Measurements from ENCODE around the gene NINL.
A peak's percentile ranks its signal among the peaks of the same experiment; 100 is the strongest.
"Not testable (repeated sequence)": the region's sequence is repeated elsewhere in the genome, so short reads cannot be mapped to it uniquely, and the experiment has no call there.

The NINL gene

DNA sequence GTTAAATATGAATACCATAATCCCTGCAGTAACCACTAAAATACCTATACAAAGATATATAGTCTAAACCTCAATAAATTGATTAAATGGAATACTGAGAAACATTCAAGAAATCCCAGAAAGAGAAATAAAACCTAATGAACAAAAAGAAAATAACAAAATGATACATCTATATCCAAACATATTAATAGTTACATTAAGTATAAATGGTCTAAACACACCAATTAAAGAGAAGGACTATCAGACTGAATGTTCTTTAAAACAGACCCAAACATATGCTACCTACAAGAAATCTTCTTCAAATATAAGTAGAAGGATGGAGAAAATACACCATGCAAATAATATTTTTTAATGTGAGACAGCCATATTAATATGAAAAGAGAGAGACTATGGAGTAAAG lies 22.0 kb downstream of the NINL start:
- no peak for DNase-seq (ENCODE audit: low read depth in 1 of 2, low spot score in 1 of 2)
- no peak for TF ChIP-seq JUND (IDR thresholded peaks at IDR 0.05; ENCODE audit: low read depth)
- in situ Hi-C loops (cut with HindIII; ENCODE audit: low pct_unique_long_range_greater_than_20kb, low sequenced_read_pairs) = no loop called here

DNA sequence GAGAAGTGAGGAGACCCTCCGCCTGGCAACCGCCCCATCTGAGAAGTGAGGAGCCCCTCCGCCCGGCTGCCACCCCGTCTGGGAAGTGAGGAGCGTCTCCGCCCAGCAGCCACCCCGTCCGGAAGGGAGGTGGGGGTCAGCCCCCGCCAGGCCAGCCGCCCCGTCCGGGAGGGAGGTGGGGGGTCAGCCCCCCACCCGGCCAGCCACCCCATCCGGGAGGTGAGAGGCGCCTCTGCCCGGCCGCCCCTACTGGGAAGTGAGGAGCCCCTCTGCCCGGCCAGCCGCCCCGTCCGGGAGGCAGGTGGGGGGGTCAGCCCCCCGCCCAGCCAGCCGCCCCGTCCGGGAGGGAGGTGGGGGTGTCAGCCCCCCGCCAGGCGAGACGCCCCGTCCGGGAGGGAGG lies 23.6 kb downstream of the NINL start:
- in situ Hi-C loops (cut with HindIII; ENCODE audit: low pct_unique_long_range_greater_than_20kb, low sequenced_read_pairs); DNase-seq (ENCODE audit: low read depth in 1 of 2, low spot score in 1 of 2): not testable (repeated sequence)

DNA sequence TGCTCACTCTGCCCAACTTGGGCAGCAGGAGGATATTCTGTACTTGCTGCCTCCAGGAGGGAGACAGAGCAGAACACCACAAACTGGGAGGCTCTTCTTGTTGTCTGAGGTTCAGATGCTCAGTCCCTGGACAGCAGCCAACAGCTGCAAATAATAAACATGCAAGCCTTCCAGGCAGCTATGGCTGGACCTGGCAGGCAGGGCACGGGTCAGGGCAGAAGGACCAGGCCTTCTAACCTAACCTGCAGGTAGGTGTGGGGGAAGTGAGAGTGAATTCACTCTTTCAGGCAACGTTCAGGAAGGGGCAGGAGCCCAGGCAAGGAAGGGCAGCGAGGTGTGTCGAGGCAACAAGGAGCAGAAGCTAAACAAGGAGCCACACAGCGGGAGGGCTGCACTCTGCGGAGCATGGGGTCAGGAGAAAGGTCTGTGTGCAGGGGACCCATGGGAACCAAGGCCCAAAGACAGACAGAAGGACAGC lies 31.5 kb downstream of the NINL start:
- peak in 1 of 2 experiments; percentile 57 for DNase-seq (ENCODE audit: low read depth in 1 of 2, low spot score in 1 of 2)
- no peak for TF ChIP-seq JUND (IDR thresholded peaks at IDR 0.05; ENCODE audit: low read depth)
- in situ Hi-C loops (cut with HindIII; ENCODE audit: low pct_unique_long_range_greater_than_20kb, low sequenced_read_pairs) = no loop called here

DNA sequence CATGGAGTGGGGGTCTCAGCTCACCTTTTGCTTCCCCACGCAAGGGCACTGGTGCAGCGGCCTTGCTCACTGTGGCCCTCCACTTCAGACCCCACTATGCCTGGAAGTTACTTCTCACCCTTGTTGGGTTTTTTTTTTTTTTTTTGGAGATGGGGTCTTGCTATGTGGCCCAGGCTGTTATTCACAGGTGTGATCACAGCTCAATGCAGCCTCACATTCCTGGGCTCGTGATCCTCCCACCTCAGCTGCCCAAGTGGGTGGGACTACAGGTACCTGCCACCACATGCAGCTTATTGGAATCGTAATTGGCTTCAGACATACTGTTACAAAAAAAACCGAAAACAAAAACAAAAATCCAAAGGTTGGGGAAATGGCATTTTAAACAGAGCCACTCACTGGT lies 32.4 kb downstream of the NINL start:
- in situ Hi-C loops (cut with HindIII; ENCODE audit: low pct_unique_long_range_greater_than_20kb, low sequenced_read_pairs) = no loop called here
- no peak for DNase-seq (ENCODE audit: low read depth in 1 of 2, low spot score in 1 of 2)
- no peak for TF ChIP-seq JUND (IDR thresholded peaks at IDR 0.05; ENCODE audit: low read depth)

DNA sequence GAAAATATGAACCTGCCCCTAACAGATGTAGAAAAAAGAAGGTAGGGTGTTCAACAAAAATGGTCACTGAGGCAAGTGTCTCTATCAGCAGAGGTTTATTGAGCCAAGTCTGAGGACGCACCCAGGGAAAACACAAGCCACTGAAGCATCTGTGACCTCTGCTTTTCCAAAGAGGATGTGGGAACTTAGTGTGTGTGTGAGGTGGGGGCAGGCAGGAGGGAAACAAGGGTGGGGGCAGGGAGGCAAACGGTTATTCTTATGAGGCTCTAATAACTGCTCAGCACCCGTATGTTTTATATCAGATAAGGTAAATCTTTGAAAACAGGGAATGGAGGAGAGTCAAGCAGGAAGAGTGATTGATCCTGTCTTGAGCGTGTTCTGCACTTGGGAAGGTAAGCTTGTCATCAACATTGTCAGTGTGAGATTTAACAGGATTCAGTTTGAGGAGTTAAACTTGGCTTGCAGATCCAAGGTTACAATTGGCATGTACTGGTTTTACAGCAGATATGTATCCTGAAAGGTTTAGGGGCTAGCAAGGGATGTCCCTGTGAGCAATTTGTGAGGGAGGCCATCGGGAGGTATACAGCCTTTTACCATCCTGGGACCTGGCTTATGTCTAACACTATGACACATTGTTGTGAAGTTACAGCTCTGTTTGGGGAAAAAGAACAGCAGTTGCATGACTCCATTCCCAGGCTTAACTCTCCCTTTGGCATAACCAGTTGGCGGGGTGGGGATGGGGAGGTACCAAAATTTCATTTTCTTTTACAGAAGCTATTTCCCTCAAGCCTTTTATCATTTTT lies 33.7 kb downstream of the NINL start:
- in situ Hi-C loops (cut with HindIII; ENCODE audit: low pct_unique_long_range_greater_than_20kb, low sequenced_read_pairs) = no loop called here
- TF ChIP-seq JUND (IDR thresholded peaks at IDR 0.05; ENCODE audit: low read depth) = no peak
- no peak for DNase-seq (ENCODE audit: low read depth in 1 of 2, low spot score in 1 of 2)

DNA sequence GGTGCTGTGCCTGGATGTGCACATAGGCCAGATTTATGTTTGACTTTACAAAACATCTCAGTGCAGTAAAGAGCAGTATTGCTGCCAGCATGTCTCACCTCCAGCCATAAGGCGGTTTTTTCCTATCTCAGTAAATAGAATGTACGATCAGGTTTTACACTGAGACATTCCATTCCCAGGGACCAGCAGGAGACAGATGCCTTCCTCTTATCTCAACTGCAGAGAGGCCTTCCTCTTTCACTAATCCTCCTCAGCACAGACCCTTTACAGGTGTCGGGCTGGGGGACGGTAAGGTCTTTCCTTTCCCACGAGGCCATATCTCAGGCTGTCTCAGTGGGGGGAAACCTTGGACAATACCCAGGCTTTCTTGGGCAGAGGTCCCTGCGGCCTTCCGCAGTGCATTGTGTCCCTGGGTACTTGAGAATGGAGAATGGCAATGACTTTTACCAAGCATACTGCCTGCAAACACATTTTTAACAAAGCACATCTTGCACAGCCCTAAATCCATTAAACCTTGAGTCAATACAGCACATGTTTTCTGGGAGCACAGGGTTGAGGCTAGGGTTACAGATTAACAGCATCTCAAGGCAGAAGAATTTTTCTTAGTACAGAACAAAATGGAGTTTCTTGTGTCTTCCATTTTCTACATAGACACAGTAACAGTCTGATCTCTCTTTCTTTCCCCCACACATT lies 34.5 kb downstream of the NINL start:
- in situ Hi-C loops (cut with HindIII; ENCODE audit: low pct_unique_long_range_greater_than_20kb, low sequenced_read_pairs); DNase-seq (ENCODE audit: low read depth in 1 of 2, low spot score in 1 of 2): not testable (repeated sequence)

DNA sequence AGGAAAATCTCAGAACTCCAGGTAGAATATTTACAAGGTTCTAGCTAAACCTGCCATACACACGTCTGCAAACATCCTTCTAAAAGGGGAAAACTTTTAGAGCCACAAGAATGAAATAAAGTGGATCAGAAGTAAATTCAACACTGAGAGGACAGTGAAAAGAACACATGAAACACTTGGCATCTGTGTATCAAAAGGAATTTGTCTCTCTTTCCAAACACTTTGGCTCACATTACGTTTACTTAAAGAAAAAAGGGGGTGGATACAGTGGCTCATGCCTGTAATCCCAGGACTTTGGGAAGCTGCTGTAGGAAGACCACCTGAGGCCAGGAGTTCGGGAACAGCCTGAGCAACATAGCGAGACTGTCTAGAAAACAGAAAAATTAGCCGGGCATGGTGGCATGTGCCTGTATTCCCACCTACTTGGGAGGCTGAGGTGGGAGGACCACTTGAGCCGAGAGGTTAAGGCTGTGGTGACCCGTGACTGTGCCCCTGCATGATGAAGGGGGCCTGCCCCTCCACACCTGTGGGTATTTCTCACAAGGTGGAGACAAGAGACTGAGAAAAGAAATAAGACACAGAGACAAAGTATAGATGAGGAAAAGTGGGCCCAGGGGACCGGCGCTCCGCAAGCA lies 35.4 kb downstream of the NINL start:
- in situ Hi-C loops (cut with HindIII; ENCODE audit: low pct_unique_long_range_greater_than_20kb, low sequenced_read_pairs) = no loop called here
- DNase-seq (ENCODE audit: low read depth in 1 of 2, low spot score in 1 of 2) = peak in 1 of 2 experiments; percentile 28
- no peak for TF ChIP-seq JUND (IDR thresholded peaks at IDR 0.05; ENCODE audit: low read depth)

DNA sequence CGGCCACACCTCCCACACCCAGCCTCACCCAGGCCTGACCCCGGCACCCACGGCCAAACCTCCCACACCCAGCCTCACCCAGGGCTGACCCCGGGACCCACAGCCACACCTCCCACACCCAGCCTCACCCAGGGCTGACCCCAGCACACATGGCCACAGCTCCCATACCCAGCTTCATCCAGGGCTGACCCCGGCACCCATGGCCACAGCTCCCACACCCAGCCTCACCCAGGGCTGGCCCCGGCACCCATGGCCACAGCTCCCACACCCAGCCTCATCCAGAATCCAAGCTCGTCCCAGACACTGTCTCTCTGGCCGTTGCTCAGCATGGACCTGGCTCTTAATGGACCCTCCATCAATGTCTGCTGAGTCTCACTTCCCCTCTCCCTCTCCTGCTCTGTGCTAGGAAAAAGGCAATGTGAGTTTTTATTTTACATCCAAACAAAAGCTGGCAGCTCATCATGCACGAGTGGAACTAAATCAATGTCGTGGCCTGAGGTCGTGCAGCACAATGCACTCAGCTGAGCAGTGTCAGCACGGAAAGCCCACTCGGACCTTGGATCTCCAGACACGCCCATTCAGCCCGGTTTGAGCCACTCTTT lies 36.1 kb downstream of the NINL start:
- TF ChIP-seq JUND (IDR thresholded peaks at IDR 0.05; ENCODE audit: low read depth) = no peak
- no peak for DNase-seq (ENCODE audit: low read depth in 1 of 2, low spot score in 1 of 2)
- in situ Hi-C loops (cut with HindIII; ENCODE audit: low pct_unique_long_range_greater_than_20kb, low sequenced_read_pairs) = no loop called here

DNA sequence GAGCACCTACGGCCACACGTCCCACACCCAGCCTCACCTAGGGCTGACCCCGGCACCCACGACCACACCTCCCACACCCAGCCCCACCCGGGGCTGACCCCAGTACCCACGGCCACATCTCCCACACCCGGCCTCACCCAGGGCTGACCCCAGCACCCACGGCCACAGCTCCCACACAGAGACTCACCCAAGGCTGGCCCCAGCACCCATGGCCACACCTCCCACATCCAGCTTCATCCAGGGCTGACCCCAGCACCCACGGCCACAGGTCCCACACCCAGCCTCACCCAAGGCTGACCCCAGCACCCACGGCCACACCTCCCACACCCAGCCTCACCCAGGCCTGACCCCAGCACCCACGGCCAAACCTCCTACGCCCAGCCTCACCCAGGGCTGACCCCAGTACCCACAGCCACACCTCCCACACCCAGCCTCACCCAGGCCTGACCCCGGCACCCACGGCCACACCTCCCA lies 36.7 kb downstream of the NINL start:
- in situ Hi-C loops (cut with HindIII; ENCODE audit: low pct_unique_long_range_greater_than_20kb, low sequenced_read_pairs) = no loop called here
- TF ChIP-seq JUND (IDR thresholded peaks at IDR 0.05; ENCODE audit: low read depth) = no peak
- no peak for DNase-seq (ENCODE audit: low read depth in 1 of 2, low spot score in 1 of 2)

DNA sequence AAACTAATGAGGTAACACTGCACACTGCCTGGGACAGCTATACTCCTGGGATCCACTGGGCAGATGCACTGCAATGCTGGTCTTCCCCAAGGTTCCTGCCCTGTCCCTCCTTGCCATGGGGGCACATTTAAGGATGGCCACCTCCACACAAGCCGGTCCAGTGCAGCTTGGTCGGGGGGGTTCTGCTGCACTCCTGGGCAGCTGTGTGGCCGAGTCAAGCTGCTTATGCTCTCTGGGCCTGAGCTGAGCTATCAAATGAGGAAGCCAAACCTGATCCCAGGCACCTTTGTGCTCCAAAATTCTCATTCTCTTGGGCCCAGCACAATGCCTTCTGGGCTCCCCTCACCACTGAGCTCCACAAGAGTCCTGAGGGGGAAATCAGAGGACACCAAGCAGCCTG lies 37.3 kb downstream of the NINL start:
- no peak for DNase-seq (ENCODE audit: low read depth in 1 of 2, low spot score in 1 of 2)
- in situ Hi-C loops (cut with HindIII; ENCODE audit: low pct_unique_long_range_greater_than_20kb, low sequenced_read_pairs) = no loop called here
- TF ChIP-seq JUND (IDR thresholded peaks at IDR 0.05; ENCODE audit: low read depth) = no peak

DNA sequence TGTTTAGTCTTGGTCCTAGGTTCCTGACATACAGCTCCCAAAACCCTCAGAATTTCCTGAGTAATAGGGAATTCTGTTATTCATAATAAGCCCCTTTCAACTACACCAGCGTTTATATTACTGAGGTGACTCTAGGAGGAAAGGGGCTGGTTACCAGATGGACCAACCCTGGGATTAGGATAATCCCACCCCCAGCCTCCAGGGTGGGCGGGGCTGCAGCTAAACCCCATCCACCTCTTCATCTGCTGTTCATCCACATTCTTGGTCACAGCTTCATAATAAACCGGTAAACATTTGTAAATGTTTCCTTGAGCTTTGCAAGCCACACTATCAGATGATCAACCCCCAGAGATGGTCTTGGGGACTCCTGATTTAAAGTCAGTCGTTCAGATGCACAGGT lies 38.3 kb downstream of the NINL start:
- no peak for DNase-seq (ENCODE audit: low read depth in 1 of 2, low spot score in 1 of 2)
- in situ Hi-C loops (cut with HindIII; ENCODE audit: low pct_unique_long_range_greater_than_20kb, low sequenced_read_pairs) = no loop called here
- TF ChIP-seq JUND (IDR thresholded peaks at IDR 0.05; ENCODE audit: low read depth) = no peak

DNA sequence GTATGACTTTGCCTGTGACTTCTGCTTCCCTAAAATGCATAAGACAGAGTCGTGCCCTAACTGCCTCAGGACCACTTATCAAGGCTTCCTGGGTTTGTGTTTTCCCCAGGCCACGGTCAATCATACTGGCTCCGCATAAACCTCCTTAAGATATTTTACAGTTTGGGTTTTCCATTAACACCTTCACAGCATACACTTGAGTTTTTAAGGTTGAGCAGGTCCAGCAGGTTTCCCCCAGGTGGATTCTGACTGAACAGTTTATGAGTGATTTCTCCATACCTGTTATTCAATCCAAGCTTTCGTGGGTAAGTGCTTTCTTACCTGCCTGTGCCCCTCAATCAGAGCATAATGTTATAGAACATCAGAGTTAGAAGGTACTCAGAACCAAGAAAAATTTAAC lies 39.3 kb downstream of the NINL start:
- peak; percentile 33 to 58 for DNase-seq (ENCODE audit: low read depth in 1 of 2, low spot score in 1 of 2)
- in situ Hi-C loops (cut with HindIII; ENCODE audit: low pct_unique_long_range_greater_than_20kb, low sequenced_read_pairs) = no loop called here
- no peak for TF ChIP-seq JUND (IDR thresholded peaks at IDR 0.05; ENCODE audit: low read depth)

DNA sequence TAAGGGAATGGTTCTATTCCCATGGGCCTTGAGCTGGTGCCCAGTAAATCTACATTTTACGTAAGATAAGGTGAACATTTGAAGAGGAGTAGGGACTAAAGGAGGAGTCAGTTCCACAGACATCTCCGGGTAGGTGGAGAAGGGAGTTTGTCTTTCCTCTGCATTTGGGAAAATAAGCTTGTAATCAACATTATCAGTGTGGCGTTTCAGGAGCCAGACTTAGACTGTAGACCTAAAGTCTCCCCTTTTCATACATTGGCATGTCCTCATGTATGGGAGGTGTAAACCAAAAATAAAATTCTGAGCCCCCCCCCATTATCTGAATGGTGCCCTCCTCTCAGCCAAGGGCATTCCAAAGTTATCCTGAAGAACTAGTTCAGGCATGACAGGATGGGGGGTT lies 40.2 kb downstream of the NINL start:
- DNase-seq (ENCODE audit: low read depth in 1 of 2, low spot score in 1 of 2) = no peak

More for the DNA sequence above, 40.2 kb downstream of the NINL start:
- in situ Hi-C loops (cut with HindIII; ENCODE audit: low pct_unique_long_range_greater_than_20kb, low sequenced_read_pairs) = no loop called here
- no peak for TF ChIP-seq JUND (IDR thresholded peaks at IDR 0.05; ENCODE audit: low read depth)
